Activated naive CD8-positive, alpha-beta T cell treated with anti-CD3 and anti-CD28 coated beads, Interleukin-2, amount 50 U/mL, for 24 hours (primary cell): ENCODE results near the gene CCDC181.

Experiments
- ATAC-seq: fragments of 150-1000 bp; cut with Tn5 transposase; one replicate; pipeline ENCODE4 v1.10.0; 2021
- DNase-seq: peaks from one replicate; pipeline ENCODE4 v3.0.0; 2021
- H3K27ac Mint-ChIP-seq: one replicate; pipeline ENCODE4 v1.8.0; 2021; ENCODE audit warnings: mild to moderate bottlenecking, mixed read lengths
- H3K27me3 Mint-ChIP-seq: one replicate; pipeline ENCODE4 v1.8.0; 2021; ENCODE audit warnings: mixed read lengths
- H3K36me3 Mint-ChIP-seq: one replicate; pipeline ENCODE4 v1.8.0; 2021; ENCODE audit warnings: low read depth, mixed read lengths
- H3K4me1 Mint-ChIP-seq: one replicate; pipeline ENCODE4 v1.8.0; 2021; ENCODE audit warnings: mixed read lengths
- H3K4me3 Mint-ChIP-seq: one replicate; pipeline ENCODE4 v1.8.0; 2021; ENCODE audit warnings: mild to moderate bottlenecking, moderate library complexity, mixed read lengths
- H3K9me3 Mint-ChIP-seq: one replicate; pipeline ENCODE4 v1.8.0; 2021; ENCODE audit warnings: mixed read lengths

Gene CCDC181

GRCh38 chr1:169367686-169368405 is 59.4 kb downstream of the CCDC181 start, which contains the start of the genes BLZF1 and NME7:
Gene BLZF1, plus strand, starts transcription at chr1:169368195. Its CDS starts 1,328 bp downstream, at chr1:169369523.
Gene NME7, minus strand, starts transcription at chr1:169367797. Its CDS starts 87 bp downstream, at chr1:169367710.
- H3K27ac Mint-ChIP-seq: no peak within 1 kb of the TSS

GRCh38 chr1:169367096-169367685 is 60.1 kb downstream of the CCDC181 start:
- H3K27ac Mint-ChIP-seq: no peak overlapping the region
- no peaks in the 10 kb centered on the region for H3K27me3 Mint-ChIP-seq
- peaks cover 9% of the 10 kb centered on the region for H3K36me3 Mint-ChIP-seq
- ATAC-seq: no peak
- no peaks in the 10 kb centered on the region for H3K9me3 Mint-ChIP-seq
- H3K4me1 Mint-ChIP-seq: peaks cover 48% of the 10 kb centered on the region
- no peak overlapping the region for H3K4me3 Mint-ChIP-seq
- DNase-seq: no peak

More at GRCh38 chr1:169367686-169368405, 59.4 kb downstream of the CCDC181 start, which contains the start of the genes BLZF1 and NME7:
- H3K9me3 Mint-ChIP-seq: no peaks in the 10 kb centered on the region
- peak; percentile 93 for ATAC-seq
- peaks cover 9% of the 10 kb centered on the region for H3K36me3 Mint-ChIP-seq
- peak; percentile 97 for DNase-seq
- peaks cover 41% of the 10 kb centered on the region for H3K4me1 Mint-ChIP-seq
- no peak within 1 kb of the TSS for H3K4me3 Mint-ChIP-seq
- H3K27me3 Mint-ChIP-seq: no peaks in the 10 kb centered on the region

GRCh38 chr1:169364948-169365347 is 62.3 kb downstream of the CCDC181 start:
- Mint-ChIP-seq H3K9me3 (no peaks in the 10 kb centered on the region), H3K27me3 (no peaks in the 10 kb centered on the region), H3K4me1 (peaks cover 42% of the 10 kb centered on the region), H3K36me3 (peaks cover under 1% of the 10 kb centered on the region), H3K27ac (no peak overlapping the region), H3K4me3 (no peak overlapping the region)
- DNase-seq: no peak
- no peak for ATAC-seq

- Mint-ChIP-seq H3K27ac (peak overlapping the region; percentile 77), H3K4me3 (peak overlapping the region; percentile 54), H3K36me3 (no peaks in the 10 kb centered on the region), H3K9me3 (no peaks in the 10 kb centered on the region), H3K4me1 (peaks cover 32% of the 10 kb centered on the region), H3K27me3 (no peaks in the 10 kb centered on the region)
- ATAC-seq (peak; percentile 61), DNase-seq (peak; percentile 35)
Measured at GRCh38 chr1:169363046-169363730, 64.1 kb downstream of the CCDC181 start.

- DNase-seq (no peak), ATAC-seq (no peak)
- Mint-ChIP-seq H3K4me3 (no peak overlapping the region), H3K27me3 (no peaks in the 10 kb centered on the region), H3K9me3 (no peaks in the 10 kb centered on the region), H3K36me3 (no peaks in the 10 kb centered on the region), H3K4me1 (peaks cover 32% of the 10 kb centered on the region), H3K27ac (no peak overlapping the region)
Measured at GRCh38 chr1:169361281-169361680, 66.0 kb downstream of the CCDC181 start.

GRCh38 chr1:169360415-169360814 is 66.9 kb downstream of the CCDC181 start:
- no peak for DNase-seq

GRCh38 chr1:169348383-169349036 is 78.8 kb downstream of the CCDC181 start:
- no peak for ATAC-seq
- Mint-ChIP-seq H3K4me3 (no peak overlapping the region), H3K27ac (no peak overlapping the region), H3K27me3 (no peaks in the 10 kb centered on the region), H3K9me3 (no peaks in the 10 kb centered on the region), H3K4me1 (peaks cover 20% of the 10 kb centered on the region), H3K36me3 (no peaks in the 10 kb centered on the region)
- DNase-seq: no peak

More at GRCh38 chr1:169360415-169360814, 66.9 kb downstream of the CCDC181 start:
- Mint-ChIP-seq H3K27me3 (no peaks in the 10 kb centered on the region), H3K27ac (no peak overlapping the region), H3K9me3 (no peaks in the 10 kb centered on the region), H3K36me3 (no peaks in the 10 kb centered on the region), H3K4me3 (no peak overlapping the region), H3K4me1 (peaks cover 32% of the 10 kb centered on the region)
- ATAC-seq: no peak

GRCh38 chr1:169347688-169348382 is 79.4 kb downstream of the CCDC181 start:
- Mint-ChIP-seq H3K36me3 (no peaks in the 10 kb centered on the region), H3K4me3 (no peak overlapping the region), H3K27ac (no peak overlapping the region)

GRCh38 chr1:169346036-169346589 is 81.2 kb downstream of the CCDC181 start:
- Mint-ChIP-seq H3K27ac (no peak overlapping the region), H3K27me3 (no peaks in the 10 kb centered on the region), H3K9me3 (no peaks in the 10 kb centered on the region), H3K4me1 (peaks cover 5% of the 10 kb centered on the region), H3K4me3 (no peak overlapping the region), H3K36me3 (peaks cover 2% of the 10 kb centered on the region)
- DNase-seq (no peak), ATAC-seq (no peak)

More at GRCh38 chr1:169347688-169348382, 79.4 kb downstream of the CCDC181 start:
- ATAC-seq (no peak), DNase-seq (no peak)
- H3K27me3 Mint-ChIP-seq: no peaks in the 10 kb centered on the region
- H3K9me3 Mint-ChIP-seq: no peaks in the 10 kb centered on the region
- H3K4me1 Mint-ChIP-seq: peaks cover 20% of the 10 kb centered on the region

- peaks cover 5% of the 10 kb centered on the region for H3K36me3 Mint-ChIP-seq
- ATAC-seq: no peak
Measured at GRCh38 chr1:169345511-169345910, 81.8 kb downstream of the CCDC181 start.

More at GRCh38 chr1:169345511-169345910, 81.8 kb downstream of the CCDC181 start:
- Mint-ChIP-seq H3K27me3 (no peaks in the 10 kb centered on the region), H3K4me1 (peaks cover 5% of the 10 kb centered on the region), H3K27ac (no peak overlapping the region), H3K9me3 (peaks cover 4% of the 10 kb centered on the region), H3K4me3 (no peak overlapping the region)
- no peak for DNase-seq
